Panc1 (cell line): Measurements from ENCODE around the gene HDAC1. TPM values are rescaled to one million over a fixed set of nuclear protein-coding genes. Genes with fewer than 3 reads are reported as not detected.

Source experiments
- ATAC-seq: fragments of 200-7000 bp; cut with Tn5 transposase; 2 replicates; pipeline ENCODE4 v1.9.1; 2020; ENCODE audit warnings: mild to moderate bottlenecking, moderate library complexity
- BruUV-seq: library from RNA; stranded (reverse); fragments of 400-500 nt; replicated peaks from 2 replicates; lab custom pipeline; 2021; lab: Mats Ljungman, UMichigan
- CTCF ChIA-PET: fragments of 300-600 bp; sonication (Branson Sonifier 250); formaldehyde crosslinking; loops from one replicate; lab custom pipeline; 2022; ENCODE audit warnings: antibody characterized with exemption; lab: Charles Lee
- POLR2A ChIA-PET: fragments of 300-600 bp; sonication (Branson Sonifier 250); formaldehyde crosslinking; loops from one replicate; lab custom pipeline; 2022; ENCODE audit warnings: antibody characterized with exemption; lab: Charles Lee
- DNase-seq: peaks from one replicate; pipeline ENCODE4 v3.0.0-alpha.2; 2010; ENCODE audit warnings: low read depth, low spot score
- H3K27ac ChIP-seq: 2 replicates; pipeline ENCODE4 v1.5.1; 2011; ENCODE audit warnings: mild to moderate bottlenecking, low read length, inconsistent platforms
- H3K27me3 ChIP-seq: fragments of 200-500 bp; sonication (Bioruptor generic); 2 replicates; pipeline ENCODE4 v1.6.0; 2014; ENCODE audit warnings: low read length, inconsistent platforms; ENCODE audit not compliant: control insufficient read depth, insufficient read depth
- H3K36me3 ChIP-seq: fragments of 200-500 bp; sonication (Bioruptor generic); 2 replicates; pipeline ENCODE4 v1.5.1; 2014; ENCODE audit warnings: inconsistent platforms, mild to moderate bottlenecking, low read length, moderate library complexity; ENCODE audit not compliant: control insufficient read depth, insufficient read depth
- H3K4me1 ChIP-seq: 2 replicates; pipeline ENCODE4 v1.5.1; 2011; ENCODE audit warnings: inconsistent platforms, mild to moderate bottlenecking, low read length, moderate library complexity; ENCODE audit not compliant: control insufficient read depth, insufficient read depth
- H3K4me3 ChIP-seq, 2 experiments: 2 replicates each; pipeline ENCODE4 v1.5.1; 2011 to 2012; ENCODE audit warnings: low read depth in 2 of 2, low read length in 2 of 2, mild to moderate bottlenecking in 2 of 2, inconsistent platforms in 1 of 2, moderate library complexity in 1 of 2
- H3K9me3 ChIP-seq: fragments of 200-500 bp; sonication (Bioruptor generic); 2 replicates; pipeline ENCODE4 v1.5.1; 2014; ENCODE audit warnings: low read depth, mild to moderate bottlenecking, inconsistent platforms, low read length, moderate library complexity; ENCODE audit not compliant: control insufficient read depth, insufficient read depth
- CTCF ChIP-seq: fragments of 450-650 bp; IDR thresholded peaks from 2 replicates; pipeline ENCODE4 v1.5.1; 2017; ENCODE audit warnings: mild to moderate bottlenecking
- POLR2AphosphoS5 ChIP-seq: IDR thresholded peaks from 2 replicates; pipeline ENCODE4 v1.6.1; 2012; ENCODE audit warnings: mild to moderate bottlenecking, low read depth, low read length, moderate library complexity
- REST ChIP-seq, 2 experiments: IDR thresholded peaks; 2 replicates each; pipeline ENCODE4 v1.6.1; 2011 to 2012; ENCODE audit warnings: low read depth in 2 of 2, control low read depth in 1 of 2, low read length in 1 of 2, mild to moderate bottlenecking in 1 of 2, moderate library complexity in 1 of 2; ENCODE audit not compliant: insufficient read depth in 1 of 2
- SIN3A ChIP-seq: IDR thresholded peaks from 2 replicates; pipeline ENCODE4 v1.6.1; 2012; ENCODE audit warnings: low read depth, mild to moderate bottlenecking, low read length, moderate library complexity, borderline replicate concordance; ENCODE audit not compliant: insufficient read depth
- TCF7L2 ChIP-seq: IDR thresholded peaks from 2 replicates; pipeline ENCODE4 v1.6.1; 2011; ENCODE audit warnings: mild to moderate bottlenecking, low read depth, low read length, inconsistent platforms
- in situ Hi-C: cut with HindIII; loops from 2 replicates; pipeline ENCODE4 v1.10.0; 2016; ENCODE audit warnings: low sequenced_read_pairs, low pct_unique_long_range_greater_than_20kb
- intact Hi-C: fragments of 100-400 bp; cut with micrococcal nuclease; formaldehyde crosslinking; loops from one replicate; pipeline ENCODE4 v1.10.0; 2022; ENCODE audit not compliant: unreplicated experiment
- total RNA-seq: library from RNA; stranded (reverse); gene quantifications from one replicate; pipeline ENCODE4 v1.2.1, GENCODE V29; 2021; ENCODE audit not compliant: unreplicated experiment

HDAC1 gene
- total RNA-seq, 1 experiment from 2014 or later: 256 TPM

DNA sequence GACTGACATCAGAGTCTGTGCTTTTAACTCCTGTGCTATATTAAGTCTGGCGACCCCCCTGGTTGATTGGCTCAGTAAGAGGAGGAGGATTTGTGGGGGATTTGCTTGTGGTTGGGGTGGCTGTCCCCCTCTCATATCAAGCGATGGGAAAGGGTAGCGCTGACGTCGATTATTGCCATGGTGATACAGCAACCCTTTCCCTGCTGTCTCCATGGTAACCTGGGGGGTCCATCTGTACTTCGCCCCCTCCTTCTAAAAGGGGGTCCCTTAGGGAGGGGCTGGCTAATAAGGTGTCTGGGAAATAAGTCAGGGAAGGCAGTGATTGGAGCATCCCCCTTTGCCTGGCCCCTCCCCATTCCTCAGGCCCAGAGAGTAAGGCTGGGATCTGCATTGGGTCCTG, 65.7 kb downstream of the HDAC1 start:
- TF ChIP-seq SIN3A: no peak
- TF ChIP-seq TCF7L2: no peak
- TF ChIP-seq CTCF: no peak
- no peak for TF ChIP-seq REST (IDR thresholded peaks at IDR 0.05; ENCODE audit: insufficient read depth in 1 of 2, low read depth in 2 of 2, low read length in 1 of 2)
- no peak for TF ChIP-seq POLR2AphosphoS5
- no TSS peak for BruUV-seq
- Histone ChIP-seq H3K36me3 (no peaks in the 10 kb centered on the region), H3K4me1 (peaks cover 3% of the 10 kb centered on the region; the same call in 1 of the 2 replicates), H3K27me3 (no peaks in the 10 kb centered on the region), H3K27ac (no peak overlapping the region), H3K9me3 (no peaks in the 10 kb centered on the region), H3K4me3 (no peak overlapping the region)
- in situ Hi-C loops (no loop called here), intact Hi-C loops (no loop called here)
- ATAC-seq (no peak), DNase-seq (no peak)
- CTCF ChIA-PET: interaction anchor here (0.5 kb wide), 1 partner anchor 22 kb away, joined by 7 read pairs; no protein-coding TSS in a partner anchor
- POLR2A ChIA-PET: no interaction called here

DNA sequence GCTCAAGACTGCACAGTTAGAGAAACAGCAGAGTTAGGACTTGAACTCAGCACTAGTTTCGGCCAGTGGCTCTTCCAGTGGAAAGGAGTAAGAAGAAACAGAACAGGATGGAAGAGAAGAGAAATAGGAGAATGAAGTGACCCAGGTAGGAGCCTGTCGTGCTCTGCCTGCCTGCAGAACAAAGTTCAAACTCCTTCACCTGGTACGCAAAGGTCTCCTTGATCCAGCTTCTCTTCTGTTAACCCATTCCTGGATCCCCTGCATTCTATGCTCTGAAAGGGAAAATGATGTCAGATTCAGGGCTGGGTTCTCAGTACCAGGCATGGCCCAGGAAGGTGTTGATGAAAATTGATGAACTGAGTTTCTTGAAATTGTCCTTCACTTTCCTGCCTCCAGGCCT, 66.6 kb downstream of the HDAC1 start:
- no peaks in the 10 kb centered on the region for H3K27me3 ChIP-seq
- no peak overlapping the region for H3K4me3 ChIP-seq
- H3K27ac ChIP-seq: no peak overlapping the region
- intact Hi-C loops: no loop called here
- ATAC-seq (no peak), DNase-seq (no peak)
- ChIA-PET CTCF (interaction anchor here (0.5 kb wide), 1 partner anchor 23 kb away, joined by 7 read pairs; no protein-coding TSS in a partner anchor), POLR2A (no interaction called here)
- H3K36me3 ChIP-seq: no peaks in the 10 kb centered on the region
- H3K9me3 ChIP-seq: no peaks in the 10 kb centered on the region
- no TSS peak for BruUV-seq
- TF ChIP-seq REST (IDR thresholded peaks at IDR 0.05; ENCODE audit: insufficient read depth in 1 of 2, low read depth in 2 of 2, low read length in 1 of 2) (no peak), POLR2AphosphoS5 (no peak), CTCF (no peak), TCF7L2 (no peak), SIN3A (no peak)
- in situ Hi-C loops: no loop called here
- no peaks in the 10 kb centered on the region for H3K4me1 ChIP-seq
